ENCODE measurements around the gene DRG1. TPM values are rescaled to one million over a fixed set of nuclear protein-coding genes. Genes with fewer than 3 reads are reported as not detected.
A peak's percentile ranks its signal among the peaks of the same experiment; 100 is the strongest.

DRG1 gene
- total and polyA plus RNA-seq, 4 donors: 39.6 to 47.1 (median 41.9) TPM

DNA sequence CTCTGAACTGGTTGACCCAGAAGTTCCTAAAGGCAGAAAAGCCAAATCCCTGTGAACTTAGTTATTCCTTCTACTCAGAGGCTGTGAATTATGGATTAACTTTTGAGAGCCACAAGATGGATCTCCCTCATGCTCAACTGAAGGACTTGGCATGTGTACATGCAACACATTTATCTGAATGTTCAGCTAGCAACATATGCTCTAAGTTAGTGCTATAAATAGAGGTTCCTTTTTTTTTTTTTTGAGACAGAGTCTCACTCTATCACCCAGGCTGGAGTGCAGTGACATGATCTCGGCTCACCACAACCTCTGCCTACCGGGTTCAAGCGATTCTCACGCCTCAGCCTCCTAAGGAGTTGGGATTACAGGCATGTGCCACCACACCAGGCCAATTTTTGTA is 50.1 kb downstream of the DRG1 start:
- H3K9me3 ChIP-seq (ENCODE audit: control insufficient read depth in 4 of 4, insufficient read depth in 3 of 4, low read length in 3 of 4): no peaks in the 10 kb centered on the region
- TF ChIP-seq, protein P1, sequence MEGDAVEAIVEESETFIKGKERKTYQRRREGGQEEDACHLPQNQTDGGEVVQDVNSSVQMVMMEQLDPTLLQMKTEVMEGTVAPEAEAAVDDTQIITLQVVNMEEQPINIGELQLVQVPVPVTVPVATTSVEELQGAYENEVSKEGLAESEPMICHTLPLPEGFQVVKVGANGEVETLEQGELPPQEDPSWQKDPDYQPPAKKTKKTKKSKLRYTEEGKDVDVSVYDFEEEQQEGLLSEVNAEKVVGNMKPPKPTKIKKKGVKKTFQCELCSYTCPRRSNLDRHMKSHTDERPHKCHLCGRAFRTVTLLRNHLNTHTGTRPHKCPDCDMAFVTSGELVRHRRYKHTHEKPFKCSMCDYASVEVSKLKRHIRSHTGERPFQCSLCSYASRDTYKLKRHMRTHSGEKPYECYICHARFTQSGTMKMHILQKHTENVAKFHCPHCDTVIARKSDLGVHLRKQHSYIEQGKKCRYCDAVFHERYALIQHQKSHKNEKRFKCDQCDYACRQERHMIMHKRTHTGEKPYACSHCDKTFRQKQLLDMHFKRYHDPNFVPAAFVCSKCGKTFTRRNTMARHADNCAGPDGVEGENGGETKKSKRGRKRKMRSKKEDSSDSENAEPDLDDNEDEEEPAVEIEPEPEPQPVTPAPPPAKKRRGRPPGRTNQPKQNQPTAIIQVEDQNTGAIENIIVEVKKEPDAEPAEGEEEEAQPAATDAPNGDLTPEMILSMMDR (IDR thresholded peaks at IDR 0.05; ENCODE audit: control extremely low read depth, extremely low read depth): no peak
- H3K27me3 ChIP-seq (ENCODE audit: control insufficient read depth in 3 of 3, insufficient read depth in 3 of 3, low read length in 2 of 3): no peaks in the 10 kb centered on the region
- ATAC-seq (ENCODE audit: insufficient read depth, low FRiP score) (no peak), DNase-seq (no peak)
- no peak overlapping the region for H3K4me3 ChIP-seq
- H3K36me3 ChIP-seq (ENCODE audit: control insufficient read depth in 4 of 4, insufficient read depth in 4 of 4, low read length in 4 of 4): peaks cover 14 to 36% (median 21%) of the 10 kb centered on the region in 4 donors
- WGBS, 2 donors: 74 to 85% methylated on average over 4 of the region's 4 CpGs
- peaks cover 0 to 9% (median 0%) of the 10 kb centered on the region in 5 donors for H3K4me1 ChIP-seq (ENCODE audit: control insufficient read depth in 5 of 5, insufficient read depth in 5 of 5, low read length in 5 of 5)
- no peak overlapping the region for H3K9ac ChIP-seq (ENCODE audit: insufficient read depth in 1 of 2, low read length in 2 of 2)
- H3K27ac ChIP-seq (ENCODE audit: low read depth in 1 of 2, low read length in 1 of 2): peak overlapping the region in 1 of 2 donors; percentile 46

DNA sequence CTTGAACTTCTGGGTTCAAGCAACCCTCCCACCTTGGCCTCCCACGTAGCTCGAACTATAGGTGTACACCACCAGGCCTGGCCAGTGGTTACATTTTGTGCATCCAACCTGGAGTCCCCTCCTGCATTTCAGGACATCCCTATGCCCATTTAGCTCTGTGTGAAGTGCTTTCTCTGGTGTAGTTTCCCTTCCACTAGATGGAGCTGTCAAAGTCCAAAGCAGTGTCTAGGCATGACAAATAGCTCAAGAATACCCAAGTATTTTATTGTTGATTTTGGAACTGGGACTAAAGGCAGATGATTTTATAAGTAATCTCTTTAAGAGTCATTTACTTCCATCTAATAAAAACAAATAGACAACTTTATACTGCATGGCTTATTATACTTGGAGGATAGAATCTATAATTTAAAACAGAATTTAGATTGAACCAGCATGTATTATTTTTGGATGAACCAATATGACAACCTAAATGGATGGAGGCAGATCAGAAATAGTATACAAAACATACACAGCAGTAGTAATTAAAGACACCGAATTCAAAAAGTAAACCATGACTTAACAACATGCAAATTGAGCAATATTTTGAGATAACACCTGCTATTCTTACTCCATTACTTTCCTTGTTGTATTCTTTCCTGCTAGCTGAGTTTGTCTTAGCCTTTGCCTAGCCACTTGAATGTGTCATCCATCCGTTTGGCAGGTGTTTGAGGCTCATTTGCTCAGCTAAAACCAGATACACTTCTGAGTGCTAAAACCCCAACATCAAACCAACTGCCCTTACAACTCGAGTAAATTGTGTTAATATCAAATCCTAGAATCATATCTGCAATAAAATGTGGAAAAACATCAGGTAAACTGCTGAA is 52.5 kb downstream of the DRG1 start:
- WGBS, 2 donors: 78 to 86% methylated on average over 5 of the region's 5 CpGs
- Histone ChIP-seq H3K9ac (ENCODE audit: insufficient read depth in 1 of 2, low read length in 2 of 2) (no peak overlapping the region), H3K9me3 (ENCODE audit: control insufficient read depth in 4 of 4, insufficient read depth in 3 of 4, low read length in 3 of 4) (no peaks in the 10 kb centered on the region), H3K27ac (ENCODE audit: low read depth in 1 of 2, low read length in 1 of 2) (peak overlapping the region in 1 of 2 donors; percentile 14), H3K27me3 (ENCODE audit: control insufficient read depth in 3 of 3, insufficient read depth in 3 of 3, low read length in 2 of 3) (no peaks in the 10 kb centered on the region), H3K4me1 (ENCODE audit: control insufficient read depth in 5 of 5, insufficient read depth in 5 of 5, low read length in 5 of 5) (peaks cover 0 to 4% (median 0%) of the 10 kb centered on the region in 5 donors), H3K4me3 (no peak overlapping the region), H3K36me3 (ENCODE audit: control insufficient read depth in 4 of 4, insufficient read depth in 4 of 4, low read length in 4 of 4) (peaks cover 0 to 25% (median 18%) of the 10 kb centered on the region in 4 donors)
- ATAC-seq (ENCODE audit: insufficient read depth, low FRiP score) (no peak), DNase-seq (peak in 2 of 3 donors; percentile 22 to 25)
- TF ChIP-seq, protein P1 (IDR thresholded peaks at IDR 0.05; ENCODE audit: control extremely low read depth, extremely low read depth): no peak

DNA sequence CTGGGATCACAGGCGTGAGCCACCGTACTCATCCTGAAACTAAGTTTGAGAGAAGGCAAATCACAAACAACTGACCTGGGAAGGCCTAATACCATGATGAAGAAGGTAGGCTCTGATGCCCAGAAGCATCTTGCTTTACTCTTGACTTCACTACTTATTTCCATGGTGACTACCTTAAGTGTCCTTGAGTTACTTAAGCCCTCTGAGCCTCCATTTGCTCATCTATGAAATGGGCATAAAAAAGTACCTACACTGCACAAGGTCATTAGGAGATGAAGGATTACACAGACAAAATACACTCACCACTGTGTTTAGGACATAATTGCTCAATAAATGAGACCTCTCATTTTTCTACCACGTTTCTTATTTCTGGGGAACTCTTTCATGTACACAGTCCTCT is 62.3 kb downstream of the DRG1 start:
- Histone ChIP-seq H3K27ac (ENCODE audit: low read depth in 1 of 2, low read length in 1 of 2) (no peak overlapping the region), H3K27me3 (ENCODE audit: control insufficient read depth in 3 of 3, insufficient read depth in 3 of 3, low read length in 2 of 3) (no peaks in the 10 kb centered on the region), H3K9ac (ENCODE audit: insufficient read depth in 1 of 2, low read length in 2 of 2) (no peak overlapping the region), H3K9me3 (ENCODE audit: control insufficient read depth in 4 of 4, insufficient read depth in 3 of 4, low read length in 3 of 4) (no peaks in the 10 kb centered on the region), H3K36me3 (ENCODE audit: control insufficient read depth in 4 of 4, insufficient read depth in 4 of 4, low read length in 4 of 4) (peaks cover 32 to 56% (median 33%) of the 10 kb centered on the region in 4 donors), H3K4me3 (no peak overlapping the region), H3K4me1 (ENCODE audit: control insufficient read depth in 5 of 5, insufficient read depth in 5 of 5, low read length in 5 of 5) (no peaks in the 10 kb centered on the region)
- DNase-seq (no peak), ATAC-seq (ENCODE audit: insufficient read depth, low FRiP score) (no peak)
- TF ChIP-seq, protein P1 (IDR thresholded peaks at IDR 0.05; ENCODE audit: control extremely low read depth, extremely low read depth): no peak
- WGBS, 2 donors: 95 to 97% methylated on average over 3 of the region's 3 CpGs

Measured in lung (tissue), 12 donors.